ENCODE measurements around the gene SRSF9.

DNA sequence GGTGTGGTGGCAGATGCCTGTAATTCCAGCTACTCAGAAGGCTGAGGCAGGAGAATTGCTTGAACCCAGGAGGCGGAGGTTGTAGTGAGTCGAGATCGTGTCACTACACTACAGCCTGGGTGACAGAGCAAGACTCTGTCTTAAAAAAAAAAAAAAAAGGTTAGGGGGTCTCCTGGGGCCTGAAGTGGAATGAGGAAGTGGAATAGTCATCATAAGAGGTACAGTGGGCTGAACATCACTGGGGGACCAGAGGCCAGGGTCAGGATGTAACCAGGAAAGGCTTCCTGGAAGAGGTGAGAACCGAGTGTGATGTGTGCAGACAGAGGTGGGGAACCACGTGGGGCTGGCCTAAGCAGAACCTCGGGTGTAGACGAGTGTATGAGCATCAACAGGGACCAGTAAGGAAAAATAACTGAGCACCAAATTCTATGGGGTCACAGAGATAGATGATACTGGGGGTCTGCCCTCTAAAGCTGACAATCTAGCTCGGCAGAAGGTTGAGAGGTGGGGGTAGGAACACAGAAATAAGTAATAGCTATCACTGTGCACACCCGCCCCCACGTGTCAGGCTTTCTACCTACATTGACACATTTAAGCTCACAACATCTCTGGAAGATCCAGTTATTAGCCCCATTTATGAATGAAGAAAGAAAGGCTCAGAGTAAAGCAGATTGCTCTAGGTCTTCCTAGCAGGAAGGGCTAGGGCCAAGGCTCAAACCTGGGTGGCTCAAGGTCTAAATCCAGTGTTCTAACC is 36.6 kb downstream of the SRSF9 start:
- TF ChIP-seq, protein P1, sequence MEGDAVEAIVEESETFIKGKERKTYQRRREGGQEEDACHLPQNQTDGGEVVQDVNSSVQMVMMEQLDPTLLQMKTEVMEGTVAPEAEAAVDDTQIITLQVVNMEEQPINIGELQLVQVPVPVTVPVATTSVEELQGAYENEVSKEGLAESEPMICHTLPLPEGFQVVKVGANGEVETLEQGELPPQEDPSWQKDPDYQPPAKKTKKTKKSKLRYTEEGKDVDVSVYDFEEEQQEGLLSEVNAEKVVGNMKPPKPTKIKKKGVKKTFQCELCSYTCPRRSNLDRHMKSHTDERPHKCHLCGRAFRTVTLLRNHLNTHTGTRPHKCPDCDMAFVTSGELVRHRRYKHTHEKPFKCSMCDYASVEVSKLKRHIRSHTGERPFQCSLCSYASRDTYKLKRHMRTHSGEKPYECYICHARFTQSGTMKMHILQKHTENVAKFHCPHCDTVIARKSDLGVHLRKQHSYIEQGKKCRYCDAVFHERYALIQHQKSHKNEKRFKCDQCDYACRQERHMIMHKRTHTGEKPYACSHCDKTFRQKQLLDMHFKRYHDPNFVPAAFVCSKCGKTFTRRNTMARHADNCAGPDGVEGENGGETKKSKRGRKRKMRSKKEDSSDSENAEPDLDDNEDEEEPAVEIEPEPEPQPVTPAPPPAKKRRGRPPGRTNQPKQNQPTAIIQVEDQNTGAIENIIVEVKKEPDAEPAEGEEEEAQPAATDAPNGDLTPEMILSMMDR (IDR thresholded peaks at IDR 0.05), result no peak
- no peak for TF ChIP-seq EZH2 (IDR thresholded peaks at IDR 0.05; ENCODE audit: borderline replicate concordance, insufficient read depth, low read depth, low read length, poor library complexity, severe bottlenecking)
